Activated T-cell treated with anti-CD3 and anti-CD28 coated beads for 24 hours (primary cell): Measurements from ENCODE around the gene OR4M2.
"Not testable (repeated sequence)": the region's sequence is repeated elsewhere in the genome, so short reads cannot be mapped to it uniquely, and the experiment has no call there.

Experiments used
- DNase-seq: peaks from one replicate; pipeline ENCODE4 v3.0.0-alpha.2; 2020; ENCODE audit warnings: low read depth

OR4M2 gene

GRCh38 chr15:22080227-22080626 is at the start of gene OR4M2:
OR4M2 (plus strand) TSS chr15:22080527; CDS start chr15:22080625, 98 bp downstream.
- not testable (repeated sequence) for DNase-seq

GRCh38 chr15:22069267-22069666 is 11.1 kb upstream of the OR4M2 start:
- DNase-seq, result not testable (repeated sequence)

- DNase-seq, result not testable (repeated sequence)
Measured at GRCh38 chr15:22081386-22081785, 1.1 kb downstream of the OR4M2 start.

- not testable (repeated sequence) for DNase-seq
Measured at GRCh38 chr15:22098616-22099253, 18.4 kb downstream of the OR4M2 start.

GRCh38 chr15:22099289-22099891 is 19.1 kb downstream of the OR4M2 start:
- DNase-seq, result not testable (repeated sequence)

- DNase-seq, result not testable (repeated sequence)
Measured at GRCh38 chr15:22122033-22122432, 41.7 kb downstream of the OR4M2 start.
